ENCODE results near the gene SERPINI1. TPM values are rescaled to one million over a fixed set of nuclear protein-coding genes. Genes with fewer than 3 reads are reported as not detected.

Gene SERPINI1, protein sequence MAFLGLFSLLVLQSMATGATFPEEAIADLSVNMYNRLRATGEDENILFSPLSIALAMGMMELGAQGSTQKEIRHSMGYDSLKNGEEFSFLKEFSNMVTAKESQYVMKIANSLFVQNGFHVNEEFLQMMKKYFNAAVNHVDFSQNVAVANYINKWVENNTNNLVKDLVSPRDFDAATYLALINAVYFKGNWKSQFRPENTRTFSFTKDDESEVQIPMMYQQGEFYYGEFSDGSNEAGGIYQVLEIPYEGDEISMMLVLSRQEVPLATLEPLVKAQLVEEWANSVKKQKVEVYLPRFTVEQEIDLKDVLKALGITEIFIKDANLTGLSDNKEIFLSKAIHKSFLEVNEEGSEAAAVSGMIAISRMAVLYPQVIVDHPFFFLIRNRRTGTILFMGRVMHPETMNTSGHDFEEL
- total RNA-seq (ENCODE audit: unreplicated experiment), result 15.5 TPM
- long read RNA-seq, transcript SERPINI1-202 (9 exons, 1,890 nt), result major isoform, 12 of 15 reads
- long read RNA-seq, partial matches to known transcripts, result 1 of 15 reads
- long read RNA-seq, other reads (novel, unspliced or antisense), result 2 of 15 reads

DNA sequence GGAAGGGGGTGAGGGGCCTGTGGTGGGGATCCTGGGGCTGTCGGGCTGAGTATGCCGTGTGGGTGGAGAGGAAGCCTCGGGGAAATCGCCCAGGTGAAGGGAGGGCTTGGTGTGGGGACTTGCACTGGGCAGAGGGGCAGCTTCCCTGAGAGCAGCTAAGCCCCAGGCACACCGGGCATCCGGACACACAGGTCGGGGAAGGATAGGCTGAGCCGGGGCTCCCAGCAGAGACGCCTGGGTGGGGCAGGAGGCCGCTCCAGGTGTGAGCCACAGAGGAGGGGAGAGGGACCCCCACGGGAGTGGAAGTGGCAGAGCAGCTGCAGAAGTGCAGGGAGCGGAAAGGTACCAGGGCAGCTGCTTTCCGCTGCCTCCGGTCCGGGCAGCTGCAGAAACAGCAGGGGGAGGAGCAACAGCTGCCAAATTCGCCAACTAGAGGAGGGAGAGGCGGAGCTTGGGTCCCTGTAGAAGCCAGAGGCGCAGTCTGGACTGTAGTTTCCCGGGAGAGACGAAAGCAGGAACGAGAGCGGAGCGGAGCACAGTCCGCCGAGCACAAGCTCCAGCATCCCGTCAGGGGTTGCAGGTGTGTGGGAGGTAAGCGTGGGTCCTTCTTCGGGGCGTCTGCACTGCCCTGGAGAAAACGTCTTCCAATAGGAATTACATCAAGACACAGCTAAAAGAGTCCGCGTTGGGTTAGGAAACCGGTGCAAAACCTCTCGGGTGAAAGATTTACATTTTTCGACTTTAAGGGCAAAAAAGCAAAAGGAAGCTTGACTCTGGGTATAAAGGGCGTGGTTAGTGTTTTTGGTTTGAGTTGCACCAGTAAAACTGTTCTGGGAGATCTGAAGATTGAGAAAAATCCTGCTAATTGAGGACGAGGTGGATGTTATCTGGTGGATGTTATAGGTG lies at the start of gene SERPINI1:
TSS of gene SERPINI1 (plus strand) at position 489 of the 906 bp plus-strand sequence. CDS start 53,408 bp downstream, outside the sequence.
- peak; percentile 85 for DNase-seq (ENCODE audit: low spot score)
- Mint-ChIP-seq H3K27ac (ENCODE audit: unreplicated experiment) (peak within 1 kb of the TSS; percentile 30), H3K9me3 (ENCODE audit: unreplicated experiment) (no peaks in the 10 kb centered on the region), H3K4me1 (ENCODE audit: unreplicated experiment) (peaks cover 19% of the 10 kb centered on the region), H3K36me3 (ENCODE audit: low read depth, unreplicated experiment) (peaks cover 3% of the 10 kb centered on the region), H3K4me3 (ENCODE audit: unreplicated experiment) (no peak within 1 kb of the TSS), H3K27me3 (ENCODE audit: unreplicated experiment) (no peaks in the 10 kb centered on the region)
- TF ChIP-seq, protein P1, sequence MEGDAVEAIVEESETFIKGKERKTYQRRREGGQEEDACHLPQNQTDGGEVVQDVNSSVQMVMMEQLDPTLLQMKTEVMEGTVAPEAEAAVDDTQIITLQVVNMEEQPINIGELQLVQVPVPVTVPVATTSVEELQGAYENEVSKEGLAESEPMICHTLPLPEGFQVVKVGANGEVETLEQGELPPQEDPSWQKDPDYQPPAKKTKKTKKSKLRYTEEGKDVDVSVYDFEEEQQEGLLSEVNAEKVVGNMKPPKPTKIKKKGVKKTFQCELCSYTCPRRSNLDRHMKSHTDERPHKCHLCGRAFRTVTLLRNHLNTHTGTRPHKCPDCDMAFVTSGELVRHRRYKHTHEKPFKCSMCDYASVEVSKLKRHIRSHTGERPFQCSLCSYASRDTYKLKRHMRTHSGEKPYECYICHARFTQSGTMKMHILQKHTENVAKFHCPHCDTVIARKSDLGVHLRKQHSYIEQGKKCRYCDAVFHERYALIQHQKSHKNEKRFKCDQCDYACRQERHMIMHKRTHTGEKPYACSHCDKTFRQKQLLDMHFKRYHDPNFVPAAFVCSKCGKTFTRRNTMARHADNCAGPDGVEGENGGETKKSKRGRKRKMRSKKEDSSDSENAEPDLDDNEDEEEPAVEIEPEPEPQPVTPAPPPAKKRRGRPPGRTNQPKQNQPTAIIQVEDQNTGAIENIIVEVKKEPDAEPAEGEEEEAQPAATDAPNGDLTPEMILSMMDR (IDR thresholded peaks at IDR 0.05; ENCODE audit: unreplicated experiment), result no peak

DNA sequence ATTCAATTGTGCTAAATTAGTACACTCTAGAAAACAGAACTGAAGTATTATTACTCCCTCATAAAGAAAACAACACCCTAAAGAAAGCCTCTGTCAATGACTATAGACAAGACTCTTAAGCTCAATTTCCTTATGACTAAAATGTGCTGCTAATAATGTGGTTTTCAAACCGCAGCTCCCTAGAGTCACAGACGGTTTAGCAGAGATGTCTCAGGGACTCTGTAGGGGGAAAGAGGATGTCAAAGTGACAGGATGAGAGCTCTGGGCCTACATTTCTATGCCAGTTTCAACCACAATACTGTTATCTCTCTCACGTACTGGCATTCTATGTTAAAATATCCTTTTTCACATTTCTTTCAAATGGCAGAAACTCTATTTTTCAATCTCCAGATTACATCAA lies 44.2 kb upstream of the SERPINI1 start:
- H3K27me3 Mint-ChIP-seq (ENCODE audit: unreplicated experiment), result no peaks in the 10 kb centered on the region
- TF ChIP-seq, protein P1 (IDR thresholded peaks at IDR 0.05; ENCODE audit: unreplicated experiment), result no peak

DNA sequence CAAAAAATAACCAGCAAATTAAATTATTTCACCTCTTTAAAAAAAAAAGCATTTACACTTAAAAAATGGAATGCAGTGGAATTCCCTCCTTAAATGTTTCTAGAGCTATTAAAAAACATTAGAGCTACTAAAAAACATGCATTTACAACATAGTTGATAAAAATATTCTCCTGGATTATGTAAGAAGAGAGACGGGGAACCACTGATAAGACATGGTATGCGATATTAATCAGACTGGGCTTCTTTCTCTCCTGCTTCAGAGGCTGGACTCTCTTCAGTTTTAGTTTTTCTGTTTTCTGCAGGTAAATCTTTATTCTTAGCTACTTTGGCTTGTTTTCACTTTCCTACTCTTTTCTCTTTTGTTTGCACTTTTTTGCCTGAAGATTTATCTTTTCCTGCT lies 41.4 kb upstream of the SERPINI1 start:
- H3K36me3 Mint-ChIP-seq (ENCODE audit: low read depth, unreplicated experiment), result peaks cover 17% of the 10 kb centered on the region
- DNase-seq (ENCODE audit: low spot score), result no peak
- H3K4me1 Mint-ChIP-seq (ENCODE audit: unreplicated experiment), result no peaks in the 10 kb centered on the region
- H3K4me3 Mint-ChIP-seq (ENCODE audit: unreplicated experiment), result no peak overlapping the region
- H3K27me3 Mint-ChIP-seq (ENCODE audit: unreplicated experiment), result no peaks in the 10 kb centered on the region
- no peak overlapping the region for H3K27ac Mint-ChIP-seq (ENCODE audit: unreplicated experiment)
- TF ChIP-seq, protein P1 (IDR thresholded peaks at IDR 0.05; ENCODE audit: unreplicated experiment), result no peak
- no peaks in the 10 kb centered on the region for H3K9me3 Mint-ChIP-seq (ENCODE audit: unreplicated experiment)

More for the DNA sequence above, 44.2 kb upstream of the SERPINI1 start:
- Mint-ChIP-seq H3K4me3 (ENCODE audit: unreplicated experiment) (no peak overlapping the region), H3K36me3 (ENCODE audit: low read depth, unreplicated experiment) (peaks cover 17% of the 10 kb centered on the region), H3K27ac (ENCODE audit: unreplicated experiment) (no peak overlapping the region), H3K9me3 (ENCODE audit: unreplicated experiment) (no peaks in the 10 kb centered on the region), H3K4me1 (ENCODE audit: unreplicated experiment) (no peaks in the 10 kb centered on the region)
- DNase-seq (ENCODE audit: low spot score), result no peak

DNA sequence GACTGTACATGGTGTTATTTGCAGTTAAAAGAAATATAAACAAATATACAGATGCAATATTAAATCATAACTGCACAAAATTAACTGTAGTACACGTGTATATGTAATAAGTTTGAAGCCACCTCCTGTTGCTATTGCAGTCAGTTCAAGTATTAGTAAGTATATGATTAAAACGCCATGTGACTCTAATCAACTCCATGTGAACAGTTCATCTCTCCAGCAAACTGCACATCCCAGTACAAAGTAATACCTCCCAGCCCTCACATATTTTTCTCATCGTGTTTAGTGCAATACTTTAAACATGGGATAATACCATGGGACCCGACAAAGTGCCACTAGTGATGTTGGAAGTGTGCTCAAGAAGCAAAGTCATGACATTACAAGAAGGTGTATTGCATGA lies 35.5 kb upstream of the SERPINI1 start:
- TF ChIP-seq, protein P1 (IDR thresholded peaks at IDR 0.05; ENCODE audit: unreplicated experiment), result no peak
- Mint-ChIP-seq H3K27ac (ENCODE audit: unreplicated experiment) (no peak overlapping the region), H3K4me1 (ENCODE audit: unreplicated experiment) (no peaks in the 10 kb centered on the region), H3K27me3 (ENCODE audit: unreplicated experiment) (no peaks in the 10 kb centered on the region), H3K36me3 (ENCODE audit: low read depth, unreplicated experiment) (peaks cover 10% of the 10 kb centered on the region), H3K9me3 (ENCODE audit: unreplicated experiment) (no peaks in the 10 kb centered on the region), H3K4me3 (ENCODE audit: unreplicated experiment) (no peak overlapping the region)
- DNase-seq (ENCODE audit: low spot score), result no peak
